IPS-11a (cell line): Measurements from ENCODE around the gene SEC23A.
"Not testable (repeated sequence)": the region's sequence is repeated elsewhere in the genome, so short reads cannot be mapped to it uniquely, and the experiment has no call there.

Source experiments
- H3K4me3 ChIP-seq: one replicate; pipeline ENCODE4 v1.5.1; 2013; ENCODE audit warnings: low read depth, low read length, control low read depth

The SEC23A gene

DNA sequence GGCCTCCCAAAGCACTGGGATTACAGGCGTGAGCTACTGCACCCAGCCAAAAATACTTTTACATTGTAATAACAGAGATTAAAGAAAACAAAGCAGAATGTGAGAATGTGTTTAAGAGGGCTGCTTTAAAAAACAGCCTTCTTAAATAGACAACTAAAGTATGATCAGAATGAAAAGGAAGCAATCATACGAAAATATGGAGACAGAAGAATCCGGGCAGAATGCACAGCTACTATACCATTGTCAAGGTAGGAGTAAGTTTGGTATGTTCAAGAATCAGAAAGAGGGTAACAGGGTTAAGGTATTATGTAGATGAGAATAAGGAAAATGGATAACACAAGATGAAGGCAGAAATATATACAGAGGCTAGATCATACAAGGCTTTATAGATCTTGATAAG, 8.5 kb downstream of the SEC23A start:
- no peak overlapping the region for H3K4me3 ChIP-seq

DNA sequence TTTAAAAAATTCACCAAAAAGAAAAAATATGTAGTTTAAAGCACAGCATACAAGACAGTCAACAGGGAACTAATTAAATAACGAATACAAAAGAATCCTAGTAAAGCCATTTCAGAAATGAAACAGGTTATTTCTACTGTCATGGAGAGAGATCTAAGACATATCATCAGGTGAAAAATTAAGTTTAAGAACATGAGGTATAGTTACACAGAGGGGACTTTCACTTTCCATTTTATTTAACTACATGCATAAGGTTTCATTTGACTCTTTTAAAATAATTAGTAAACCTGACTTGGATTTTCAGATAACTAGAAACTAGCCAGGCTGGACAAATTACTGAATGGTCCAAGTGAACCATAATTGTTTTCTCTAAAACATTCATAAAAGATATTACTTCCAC, 11.3 kb downstream of the SEC23A start:
- H3K4me3 ChIP-seq = no peak overlapping the region

DNA sequence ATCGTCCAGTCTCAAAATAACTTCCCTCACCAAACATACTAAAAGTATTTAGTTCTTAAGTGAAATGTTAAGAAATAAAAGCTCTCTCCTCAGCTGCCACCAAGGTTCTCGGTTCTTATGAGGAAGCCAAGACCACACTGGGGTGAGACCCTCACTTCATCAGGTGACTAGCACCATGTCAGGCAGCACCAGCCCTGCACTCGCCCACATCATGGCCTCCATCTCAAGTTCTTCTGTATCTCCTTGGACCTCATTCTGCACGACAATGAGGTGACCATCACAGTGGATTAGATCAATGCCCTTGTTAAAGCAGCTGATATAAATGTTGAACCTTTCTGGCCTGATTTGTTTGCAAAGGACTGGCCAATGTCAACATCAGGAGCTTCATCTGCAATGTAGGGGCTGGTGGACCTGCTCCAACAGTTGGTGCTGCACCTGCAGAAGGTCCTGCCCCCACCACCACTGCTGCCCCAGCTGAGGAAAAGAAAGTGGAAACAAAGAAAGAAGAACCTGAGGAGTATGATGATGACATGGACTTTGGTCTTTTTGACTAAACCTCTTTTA, 12.4 kb downstream of the SEC23A start:
- no peak overlapping the region for H3K4me3 ChIP-seq

DNA sequence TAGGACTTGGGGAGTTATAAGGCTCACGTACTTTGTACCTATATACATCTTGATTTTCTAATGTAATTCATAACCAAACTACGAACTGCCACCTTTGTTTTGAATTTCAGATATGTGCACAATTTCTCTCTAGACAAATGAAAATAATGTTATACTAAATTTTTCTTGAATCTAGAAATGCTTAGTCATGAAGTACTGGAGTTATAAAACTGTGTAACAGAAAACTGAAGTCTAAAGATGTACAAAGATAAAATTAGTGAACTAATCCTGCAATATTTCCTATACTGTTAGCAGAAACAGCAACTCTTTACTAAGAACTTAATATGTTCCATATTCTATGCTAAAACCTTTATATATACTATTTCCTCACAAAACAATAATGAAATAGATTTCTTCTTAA, 15.5 kb downstream of the SEC23A start:
- H3K4me3 ChIP-seq = no peak overlapping the region

DNA sequence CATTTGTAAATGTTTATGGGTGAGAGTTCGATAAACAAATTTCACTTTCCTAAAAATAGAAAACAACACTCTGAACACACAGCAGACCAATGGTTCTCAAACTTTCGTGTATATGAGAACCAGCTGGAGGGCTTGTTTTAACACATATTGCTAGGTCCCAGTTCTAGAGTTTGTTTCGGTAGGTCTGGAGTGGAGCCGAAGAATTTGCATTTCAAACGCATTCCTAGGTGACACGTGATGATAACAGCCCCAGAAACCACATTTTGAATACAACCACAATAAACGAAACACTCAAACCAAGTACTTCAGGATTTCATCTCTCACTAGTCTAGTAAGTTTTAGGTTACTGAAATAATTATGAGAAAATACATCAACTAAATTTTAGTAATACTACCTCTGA, 17.1 kb downstream of the SEC23A start:
- no peak overlapping the region for H3K4me3 ChIP-seq

DNA sequence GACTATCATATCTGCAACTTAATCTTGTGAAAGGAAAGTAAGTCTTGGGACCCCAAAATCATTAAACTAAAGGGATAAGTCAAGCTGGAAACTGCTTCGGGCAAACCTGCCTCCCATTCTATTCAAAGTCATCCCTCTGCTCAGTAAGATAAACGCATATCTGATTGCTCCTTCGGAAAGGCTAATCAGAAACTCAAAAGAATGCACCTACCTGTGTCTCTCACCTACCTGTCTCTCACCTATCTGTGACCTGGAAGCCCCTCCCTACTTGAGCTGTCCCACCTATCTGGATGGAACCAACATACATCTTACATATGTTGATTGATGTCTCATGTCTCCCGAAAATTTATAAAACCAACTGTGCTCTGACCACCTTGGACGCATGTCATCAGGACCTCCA, 19.9 kb downstream of the SEC23A start:
- no peak overlapping the region for H3K4me3 ChIP-seq

DNA sequence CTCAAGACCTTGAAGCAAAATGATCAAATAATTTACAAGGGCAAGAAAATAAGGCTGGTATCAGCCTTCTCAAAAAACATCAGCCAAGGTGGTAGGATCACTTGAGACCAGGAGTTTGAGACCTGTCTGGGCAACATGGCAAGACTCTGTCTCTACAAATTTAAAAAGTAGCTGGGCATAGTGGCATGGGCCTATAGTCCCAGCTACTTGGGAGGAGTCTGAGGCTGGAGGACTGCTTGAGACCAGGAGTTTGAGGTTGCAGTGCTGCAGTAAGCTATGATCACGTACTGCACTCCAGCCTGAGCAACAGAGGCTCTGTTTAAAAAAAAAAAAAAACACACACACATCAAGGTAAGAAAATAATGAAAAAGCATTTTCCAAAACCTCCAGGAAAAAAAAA, 22.1 kb downstream of the SEC23A start:
- H3K4me3 ChIP-seq = no peak overlapping the region

DNA sequence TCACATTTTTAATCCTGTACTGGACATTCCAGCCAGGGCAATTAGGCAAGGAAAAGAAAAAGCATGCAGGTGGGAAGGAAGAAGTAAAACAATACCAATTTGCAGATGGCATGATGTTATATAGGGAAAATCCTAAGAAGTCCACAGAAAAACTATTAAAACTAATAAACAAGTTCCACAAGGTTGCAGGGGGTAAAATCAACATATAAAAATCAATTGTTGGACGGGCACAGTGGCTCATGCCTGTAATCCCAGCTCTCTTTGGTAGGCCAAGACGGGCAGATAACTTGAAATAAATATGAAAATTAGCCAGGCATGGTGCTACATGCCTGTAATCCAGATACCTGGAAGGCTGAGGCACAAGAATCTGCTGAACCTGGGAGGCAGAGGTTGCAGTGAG, 31.9 kb downstream of the SEC23A start:
- H3K4me3 ChIP-seq = no peak overlapping the region

DNA sequence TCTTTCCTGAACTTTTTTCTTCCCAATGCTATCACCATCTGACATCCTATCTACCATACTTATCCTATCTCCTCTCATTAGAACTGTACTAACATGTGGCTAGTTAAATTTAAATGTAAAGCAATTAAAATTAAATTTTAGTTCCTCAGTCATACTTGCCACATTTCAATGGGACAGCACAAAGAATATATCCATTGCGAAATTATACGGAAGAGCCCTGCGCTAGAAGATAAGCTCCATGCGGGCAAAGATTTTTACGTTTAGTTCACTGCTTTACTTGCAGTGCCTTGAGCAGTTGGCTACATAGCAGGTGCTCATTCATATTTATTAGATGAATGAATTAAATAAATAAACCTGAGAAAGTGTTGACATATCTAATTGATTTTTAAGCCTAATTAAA, 33.1 kb downstream of the SEC23A start:
- H3K4me3 ChIP-seq = no peak overlapping the region

DNA sequence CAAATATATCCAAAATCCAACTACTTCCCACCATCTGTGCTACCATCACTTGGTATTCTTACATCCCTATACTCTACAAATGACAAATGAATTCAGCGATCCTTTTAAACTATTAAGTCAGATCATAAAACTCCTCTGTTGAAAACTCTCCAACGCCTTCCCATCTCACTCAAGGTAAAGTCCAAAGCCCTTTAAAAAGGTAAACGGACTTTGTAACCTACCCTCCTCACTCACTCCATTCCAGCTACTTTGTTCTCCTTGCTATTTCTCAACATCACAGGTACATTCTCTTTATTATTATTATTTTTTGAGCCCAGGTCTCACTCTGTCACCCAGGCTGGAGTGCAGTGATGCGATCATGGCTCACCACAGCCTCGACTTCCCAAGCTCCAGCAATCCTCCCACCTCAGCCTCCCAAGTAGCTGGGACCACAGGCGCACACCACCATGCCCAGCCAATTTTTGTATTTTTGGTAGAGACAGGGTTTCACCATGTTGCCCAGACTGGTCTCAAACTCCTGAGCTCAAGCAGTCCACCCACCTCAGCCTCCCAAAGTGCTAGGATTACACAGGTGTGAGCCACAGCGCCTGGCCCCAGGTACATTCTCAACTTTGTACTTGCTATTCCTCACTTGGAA, 33.7 kb downstream of the SEC23A start:
- not testable (repeated sequence) for H3K4me3 ChIP-seq

DNA sequence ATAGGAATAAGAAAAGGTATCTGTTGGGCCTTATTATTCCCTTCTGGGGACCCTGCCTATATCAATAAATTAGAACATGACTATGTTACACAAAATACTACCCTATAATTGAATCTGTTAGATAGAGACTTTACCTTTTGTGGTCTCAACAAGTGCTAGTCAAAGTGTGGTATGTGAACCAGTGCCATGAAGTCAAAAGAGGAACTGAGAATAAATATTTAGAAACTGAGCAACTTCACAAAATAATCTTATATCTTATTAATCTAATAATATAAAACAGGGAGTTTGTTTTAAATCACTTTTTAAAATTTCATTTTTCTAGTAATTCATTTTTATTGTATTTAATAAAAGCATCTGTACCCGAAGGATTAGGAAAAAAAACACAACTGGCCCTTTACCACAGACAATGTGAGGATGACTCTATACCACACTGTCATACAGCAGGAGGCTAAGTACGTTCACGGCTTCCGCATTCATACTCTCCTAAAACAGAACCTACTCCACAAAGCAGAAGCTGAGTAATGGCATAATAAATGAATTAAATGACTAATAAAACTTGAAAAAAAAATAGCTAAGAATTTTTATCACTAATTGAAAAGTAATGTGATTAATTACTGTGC, 42.1 kb downstream of the SEC23A start:
- no peak overlapping the region for H3K4me3 ChIP-seq

DNA sequence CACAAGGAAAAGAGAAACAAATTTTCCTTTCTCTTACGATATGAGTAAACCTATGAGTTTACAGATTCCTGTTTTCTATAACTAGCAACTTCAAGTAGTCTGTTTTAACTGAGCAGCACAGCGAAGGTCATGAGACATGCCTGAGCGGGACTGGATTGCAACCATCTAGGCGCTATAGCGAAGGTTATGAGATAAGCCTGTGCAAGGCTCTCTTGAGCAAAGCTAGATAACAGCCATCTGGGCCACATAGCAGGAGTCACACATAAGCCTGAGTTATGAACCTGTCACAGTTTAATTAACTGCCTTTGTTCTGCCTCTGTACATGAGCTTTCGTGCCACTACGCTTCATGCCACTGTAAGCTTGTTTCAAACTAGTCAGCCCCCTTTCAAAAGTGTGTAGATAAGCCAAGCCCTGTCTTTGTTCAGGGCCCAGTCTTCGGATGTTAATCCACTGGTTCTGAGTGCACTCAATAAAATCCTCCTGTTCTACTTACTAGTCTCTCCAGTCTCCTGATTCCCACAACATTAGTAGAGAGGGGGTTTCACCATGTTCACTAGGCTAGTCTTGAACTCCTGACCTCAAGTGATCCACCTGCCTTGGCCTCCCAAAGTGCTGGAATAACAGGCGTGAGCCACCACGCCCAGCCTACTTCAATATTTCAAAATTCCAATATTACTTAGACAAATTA, 47.1 kb downstream of the SEC23A start:
- H3K4me3 ChIP-seq = no peak overlapping the region

DNA sequence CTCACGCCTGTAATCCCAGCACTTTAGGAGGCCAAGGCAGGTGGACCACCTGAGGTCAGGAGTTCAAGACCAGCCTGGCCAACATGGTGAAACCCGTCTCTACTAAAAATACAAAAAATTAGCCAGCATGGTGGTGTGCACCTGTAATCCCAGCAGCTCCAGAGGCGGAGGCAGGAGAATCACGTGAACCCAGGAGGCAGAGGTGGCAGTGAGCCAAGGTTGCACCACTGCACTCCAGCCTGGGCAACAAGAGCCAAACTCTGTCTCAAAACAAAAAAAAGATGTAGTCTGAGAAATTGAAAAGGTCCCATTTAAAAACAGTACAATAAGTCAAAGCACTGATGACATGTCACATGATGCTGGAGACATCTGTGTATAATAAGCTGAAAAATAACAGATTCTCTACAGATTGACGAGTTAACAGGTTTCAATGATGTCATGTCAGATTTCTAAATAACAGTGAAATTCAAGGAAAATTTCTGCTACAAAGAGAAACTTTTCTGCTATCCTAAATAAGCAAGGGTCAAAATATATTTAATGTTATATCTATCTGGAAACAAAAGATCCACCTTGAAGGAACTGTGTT, 50.1 kb downstream of the SEC23A start:
- not testable (repeated sequence) for H3K4me3 ChIP-seq

DNA sequence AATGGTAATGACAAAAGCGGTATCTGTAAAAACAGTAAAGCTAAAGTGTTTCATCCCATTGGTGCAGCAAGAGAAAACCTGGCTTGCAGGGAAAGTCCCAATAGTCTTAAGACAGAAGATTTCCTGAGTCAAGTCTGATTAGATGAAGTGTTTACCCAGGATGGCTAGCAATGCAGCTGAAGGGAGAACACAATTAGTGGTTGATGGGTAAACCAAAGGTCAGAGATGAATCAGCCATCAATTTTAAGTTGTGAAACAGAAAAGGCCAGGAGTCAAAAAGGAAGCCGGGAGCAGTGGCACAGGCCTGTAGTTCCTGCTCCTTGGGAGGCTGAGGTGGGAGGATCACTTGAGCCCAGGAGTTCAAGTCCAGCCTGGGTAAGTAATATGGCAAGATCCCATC, 52.6 kb downstream of the SEC23A start:
- no peak overlapping the region for H3K4me3 ChIP-seq

DNA sequence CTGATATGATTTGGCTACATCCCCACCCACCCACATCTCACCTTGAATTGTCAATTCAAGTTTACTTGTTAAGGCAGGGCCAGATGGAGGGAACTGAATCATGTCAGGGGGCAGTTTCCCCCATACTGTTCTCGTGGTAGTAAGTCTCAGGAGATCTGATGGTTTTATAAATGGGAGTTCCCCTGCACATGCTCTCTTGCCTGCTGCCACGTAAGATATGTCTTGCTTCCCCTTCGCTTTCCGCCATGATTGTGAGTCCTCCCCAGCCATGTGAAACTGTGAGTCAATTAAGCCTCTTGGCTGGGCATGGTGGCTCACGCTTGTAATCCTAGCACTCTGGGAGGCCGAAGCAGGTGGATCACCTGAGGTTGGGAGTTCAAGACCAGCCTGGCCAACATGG, 57.1 kb downstream of the SEC23A start:
- not testable (repeated sequence) for H3K4me3 ChIP-seq

DNA sequence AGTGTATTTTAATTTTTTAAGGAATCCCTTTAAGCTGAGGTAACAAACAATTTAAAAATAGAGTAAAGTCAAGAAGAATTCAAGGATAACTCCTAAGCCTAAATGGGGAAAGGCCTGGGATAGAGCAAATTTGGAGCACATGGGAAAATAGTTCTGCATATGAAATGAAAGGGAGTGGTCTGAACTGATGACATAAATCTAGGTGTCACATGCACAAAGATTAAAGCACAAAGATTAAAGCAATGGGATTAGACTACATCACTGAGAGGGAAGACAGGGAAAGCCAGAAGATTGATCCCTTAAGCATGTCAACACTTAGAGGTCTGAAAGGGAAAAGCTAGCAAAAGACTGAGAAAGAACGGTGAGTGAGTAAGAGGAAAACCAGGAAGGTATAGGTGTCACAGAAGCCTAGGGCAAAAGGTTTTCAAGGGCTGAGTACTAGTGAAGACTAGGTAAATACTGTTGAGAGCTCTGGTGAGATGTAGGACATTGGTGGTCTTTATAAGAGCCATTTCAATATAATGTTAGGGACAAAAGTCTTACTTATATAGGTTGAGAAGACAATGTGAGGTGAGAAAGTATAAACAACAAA, 59.6 kb downstream of the SEC23A start:
- H3K4me3 ChIP-seq = no peak overlapping the region

DNA sequence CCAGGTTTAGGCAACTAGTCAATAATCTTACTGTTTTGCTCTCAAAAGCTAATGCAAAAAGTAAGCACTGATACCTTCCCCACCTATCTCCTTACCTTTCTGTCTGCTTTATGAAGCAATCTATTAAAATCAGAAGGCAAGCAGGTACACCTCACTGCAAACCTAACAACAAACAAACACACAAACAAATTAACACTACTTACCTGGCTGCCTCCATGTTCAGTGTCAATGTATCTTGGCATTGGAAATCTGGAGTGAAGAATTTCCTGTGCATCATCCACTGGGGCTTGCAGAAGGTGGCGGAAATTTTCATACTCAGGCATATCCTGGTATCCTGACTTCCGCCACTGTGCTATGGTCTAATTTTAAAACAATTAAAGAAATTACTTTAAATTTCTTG, 62.5 kb downstream of the SEC23A start:
- H3K4me3 ChIP-seq = no peak overlapping the region

DNA sequence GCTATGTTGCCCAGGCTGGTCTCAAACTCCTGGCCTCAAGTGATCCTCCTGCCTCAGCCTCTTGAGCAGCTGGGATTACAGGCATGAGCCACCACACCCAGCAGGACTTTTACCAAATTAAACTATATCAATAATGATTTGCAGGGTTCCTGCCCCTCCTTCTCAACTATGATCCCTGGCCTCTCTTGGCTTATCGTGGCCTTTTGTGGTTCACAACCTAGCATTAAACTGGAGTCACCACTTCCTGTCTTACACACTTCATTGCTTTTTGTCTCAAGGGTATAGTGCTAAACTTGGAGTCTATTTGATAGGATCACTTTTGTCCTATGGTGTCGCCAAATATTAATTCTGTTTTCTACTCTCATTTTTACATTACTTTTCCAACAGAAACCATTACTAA, 64.5 kb downstream of the SEC23A start:
- no peak overlapping the region for H3K4me3 ChIP-seq

DNA sequence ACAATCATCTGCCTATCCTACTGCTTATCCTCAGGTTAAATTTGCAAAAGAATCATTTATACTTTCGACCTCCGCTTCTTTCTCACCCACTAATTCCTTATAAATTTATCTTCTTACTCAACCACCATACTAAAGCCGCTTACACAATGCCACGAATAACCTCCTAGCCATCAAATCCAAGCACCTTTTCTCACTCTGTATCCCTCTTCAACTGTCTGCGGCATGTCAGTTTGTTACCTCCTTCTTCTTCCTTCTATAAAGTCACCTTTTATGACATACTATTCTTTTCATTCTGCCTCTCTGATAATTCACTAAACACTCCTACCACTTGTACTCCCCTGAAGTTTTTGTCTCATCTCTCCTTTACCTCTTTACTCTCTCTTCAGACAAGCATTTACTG, 66.3 kb downstream of the SEC23A start:
- no peak overlapping the region for H3K4me3 ChIP-seq

DNA sequence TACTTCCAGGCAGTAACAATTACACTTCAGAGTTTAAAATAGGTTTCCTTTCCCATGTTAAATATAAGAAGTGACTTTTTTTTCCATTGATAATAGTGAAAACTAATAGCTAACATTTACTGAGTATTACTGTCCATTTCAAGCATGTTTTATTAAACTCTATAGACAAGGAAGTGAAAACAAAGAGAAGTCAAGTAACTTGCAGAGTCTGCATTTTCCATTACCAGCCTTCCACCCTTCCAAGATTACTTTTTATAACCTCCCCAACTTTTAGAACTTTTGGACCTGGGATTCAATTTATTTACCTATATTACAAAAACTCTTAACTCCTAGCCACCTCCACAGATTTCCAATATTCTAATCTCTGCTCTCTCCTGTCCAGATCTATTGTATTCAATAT, 67.7 kb downstream of the SEC23A start:
- H3K4me3 ChIP-seq = no peak overlapping the region

DNA sequence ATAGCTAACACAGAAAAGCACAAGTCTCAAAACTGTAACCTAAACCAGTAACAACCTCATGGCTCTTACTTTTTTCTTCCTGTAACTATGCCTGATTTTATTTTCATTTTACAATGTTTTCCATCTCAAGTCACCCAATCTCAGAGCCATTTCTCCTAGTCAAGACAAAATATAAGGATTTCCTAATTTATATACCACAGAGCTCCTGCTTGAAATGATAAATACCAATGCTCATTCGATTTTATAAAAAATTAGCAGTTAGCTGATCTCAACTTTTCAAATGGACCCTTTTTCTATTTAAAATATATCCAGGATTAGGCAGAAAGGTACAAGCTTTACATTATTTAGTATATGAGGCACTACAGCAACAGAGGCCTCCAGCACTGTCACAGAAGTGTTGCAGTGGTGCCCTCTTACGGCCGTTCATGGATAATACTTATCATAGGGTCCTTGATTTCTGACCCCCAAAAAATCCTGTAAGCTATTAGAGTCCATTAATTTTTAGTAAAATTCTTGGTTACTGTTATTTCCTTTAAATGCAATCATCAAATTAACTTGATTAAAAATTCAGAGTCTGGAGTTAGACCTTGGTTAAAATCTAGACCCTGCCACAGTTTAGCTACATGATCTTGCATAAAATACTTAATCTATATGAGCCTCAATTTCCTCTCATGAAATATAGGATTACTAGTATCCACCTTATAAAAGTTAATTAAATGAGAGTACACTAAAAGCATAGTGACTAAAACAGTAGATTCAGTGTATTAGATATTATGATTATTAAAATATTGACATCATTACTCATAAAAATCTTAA, 68.3 kb downstream of the SEC23A start:
- H3K4me3 ChIP-seq = no peak overlapping the region
